ENCODE data around the gene PPP3CB.

GRCh38 chr10:73459683-73460314, 36.0 kb downstream of the PPP3CB start:
- TF ChIP-seq CTCF (IDR thresholded peaks at IDR 0.05) (no peak), POLR2A (IDR thresholded peaks at IDR 0.05) (no peak)

Data from prostate gland (tissue), 2 donors.